ENCODE data around the gene ATAD1.
"Not testable (repeated sequence)": the region's sequence is repeated elsewhere in the genome, so short reads cannot be mapped to it uniquely, and the experiment has no call there.

Gene ATAD1

DNA sequence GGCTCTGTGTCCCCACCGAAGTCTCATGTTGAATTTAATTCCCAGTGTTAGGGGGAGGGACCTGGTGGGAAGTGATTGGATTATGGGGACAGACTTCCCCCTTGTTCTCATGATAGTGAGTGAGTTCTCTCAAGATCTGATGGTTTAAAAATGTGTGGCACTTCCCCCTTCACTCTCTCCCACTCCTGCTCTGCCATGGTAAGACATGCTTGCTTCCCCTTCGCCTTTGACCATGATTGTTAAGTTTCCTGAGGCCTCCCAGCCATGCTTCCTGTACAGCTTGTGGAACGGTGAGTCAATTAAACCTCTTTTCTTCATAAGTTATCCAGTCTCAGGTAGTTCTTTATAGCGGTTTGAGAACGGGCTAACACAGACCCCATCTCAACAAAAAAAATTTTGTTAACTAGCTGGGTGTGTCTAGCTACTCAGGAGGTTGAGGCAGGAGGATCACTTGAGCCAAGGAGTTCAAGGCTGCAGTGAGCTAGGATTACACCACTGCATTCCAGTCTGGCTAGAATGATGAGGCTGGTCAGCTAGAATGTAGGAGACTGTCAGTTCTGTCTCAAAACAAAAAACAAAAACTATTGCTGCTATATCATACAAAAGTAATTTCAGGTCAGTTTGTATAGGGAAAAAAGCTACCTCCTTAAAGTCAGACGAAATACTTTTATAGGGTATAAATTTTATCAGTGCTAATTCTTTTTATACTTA is 57.7 kb downstream of the ATAD1 start:
- no peak for DNase-seq (ENCODE audit: low read depth in 1 of 2, low spot score in 1 of 2)

DNA sequence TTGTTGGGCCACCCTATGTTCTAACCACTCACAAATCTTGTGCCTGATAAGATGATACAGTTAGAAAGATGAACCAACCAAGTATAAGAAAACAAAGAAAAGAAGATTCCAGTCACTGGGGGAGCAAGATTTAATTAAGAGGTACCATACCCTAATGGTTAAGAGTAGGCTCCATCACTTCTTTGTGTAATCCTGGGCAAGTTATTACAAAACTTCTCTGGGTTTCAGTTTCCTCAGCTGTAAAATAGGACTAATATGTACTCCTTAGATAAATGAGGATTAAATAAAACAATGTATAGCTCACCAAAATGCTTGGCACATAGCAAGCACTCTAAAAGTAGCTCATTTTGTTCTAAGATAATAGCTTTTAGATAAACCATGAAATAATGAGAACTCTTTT is 58.5 kb downstream of the ATAD1 start:
- no peak for DNase-seq (ENCODE audit: low read depth in 1 of 2, low spot score in 1 of 2)

DNA sequence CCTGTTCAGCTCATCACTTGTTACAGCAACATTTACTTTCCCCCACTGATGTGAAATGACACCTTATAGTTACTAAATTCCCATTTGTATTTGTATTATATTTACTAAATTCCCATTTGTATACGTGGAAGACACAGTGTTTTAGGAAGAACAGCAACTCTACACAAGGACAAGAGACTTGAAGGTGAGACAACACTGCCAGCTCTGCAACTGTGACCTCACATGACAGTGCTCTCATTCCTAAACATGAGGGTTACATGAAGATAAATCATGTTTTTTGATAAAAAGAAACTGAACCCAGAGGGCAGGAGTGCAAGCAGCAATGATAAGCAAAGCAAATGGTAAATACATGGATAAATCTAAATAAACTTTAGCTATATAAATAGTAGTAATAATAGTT is 60.3 kb downstream of the ATAD1 start:
- DNase-seq (ENCODE audit: low read depth in 1 of 2, low spot score in 1 of 2): no peak

DNA sequence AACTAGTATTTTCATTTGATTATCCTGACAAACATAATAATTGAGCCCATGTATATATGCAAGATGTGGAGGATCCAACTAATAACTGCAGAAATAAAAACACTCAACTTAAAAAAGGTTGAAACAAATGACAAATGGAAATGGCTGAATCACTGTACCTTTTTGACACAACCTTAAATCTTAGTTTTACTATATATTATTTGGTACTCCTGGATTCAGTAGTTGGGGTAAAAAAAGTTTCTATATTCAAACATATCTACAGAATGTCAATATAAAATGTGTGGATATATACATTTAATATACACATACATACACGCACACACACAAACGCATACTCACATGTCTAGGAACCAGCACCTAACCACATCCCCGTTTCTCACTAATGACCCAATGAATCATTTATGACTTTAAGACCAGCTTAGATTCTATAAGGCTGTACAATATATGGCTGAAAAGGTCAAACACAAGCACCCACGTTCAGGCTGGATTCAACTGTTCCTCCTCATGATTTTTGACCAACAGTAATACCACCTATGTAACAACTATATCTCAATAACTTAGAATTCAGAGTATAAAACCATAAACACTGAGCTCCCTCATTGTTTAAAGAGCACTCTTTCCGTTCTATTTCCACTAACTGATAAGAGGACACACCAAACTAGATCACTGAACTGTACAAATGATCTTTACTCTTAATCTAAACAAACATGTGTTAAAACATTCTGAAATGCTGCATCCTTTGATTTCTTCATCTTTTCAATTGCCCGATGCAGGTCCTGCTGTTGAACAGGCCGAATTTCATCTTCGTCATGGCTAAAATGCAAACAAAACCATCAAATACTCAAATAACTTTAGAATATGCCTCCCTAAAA is 63.8 kb downstream of the ATAD1 start:
- DNase-seq (ENCODE audit: low read depth in 1 of 2, low spot score in 1 of 2): no peak

DNA sequence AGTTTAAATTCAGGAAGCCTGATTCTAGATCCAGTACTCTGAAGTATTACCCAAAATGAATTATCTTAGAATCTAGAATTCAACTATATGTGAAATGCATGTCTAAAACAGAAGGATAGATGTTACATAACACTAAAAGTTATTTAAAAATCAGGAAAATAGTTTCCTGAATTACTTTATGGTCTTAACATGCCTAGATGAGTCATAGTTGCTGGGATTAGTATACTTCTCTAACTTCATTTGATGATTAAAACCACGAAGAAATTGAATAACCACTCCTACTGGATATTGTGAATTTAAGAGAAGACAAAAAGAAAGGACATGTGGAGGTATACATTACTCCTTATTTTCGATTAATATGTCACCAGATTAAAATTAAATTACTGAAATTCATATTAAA is 65.5 kb downstream of the ATAD1 start:
- DNase-seq (ENCODE audit: low read depth in 1 of 2, low spot score in 1 of 2): no peak

DNA sequence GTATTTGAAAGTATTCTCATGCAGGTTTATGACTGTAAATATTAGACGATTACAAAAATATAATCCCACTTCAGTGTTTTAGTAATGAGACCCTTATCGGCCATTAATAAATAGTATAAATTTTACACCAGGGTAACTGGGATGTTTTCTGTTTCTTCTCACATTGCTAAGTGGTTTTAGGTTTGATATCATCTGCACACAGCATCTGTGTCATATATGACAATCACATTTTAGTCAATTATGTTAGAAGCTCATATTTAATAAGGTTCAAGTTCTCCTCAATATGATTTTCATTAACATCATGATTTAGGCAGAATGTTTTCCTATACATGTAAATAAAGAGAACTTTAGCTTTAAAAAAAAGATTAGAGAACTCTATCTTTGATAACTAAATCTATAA is 66.8 kb downstream of the ATAD1 start:
- DNase-seq (ENCODE audit: low read depth in 1 of 2, low spot score in 1 of 2): no peak

DNA sequence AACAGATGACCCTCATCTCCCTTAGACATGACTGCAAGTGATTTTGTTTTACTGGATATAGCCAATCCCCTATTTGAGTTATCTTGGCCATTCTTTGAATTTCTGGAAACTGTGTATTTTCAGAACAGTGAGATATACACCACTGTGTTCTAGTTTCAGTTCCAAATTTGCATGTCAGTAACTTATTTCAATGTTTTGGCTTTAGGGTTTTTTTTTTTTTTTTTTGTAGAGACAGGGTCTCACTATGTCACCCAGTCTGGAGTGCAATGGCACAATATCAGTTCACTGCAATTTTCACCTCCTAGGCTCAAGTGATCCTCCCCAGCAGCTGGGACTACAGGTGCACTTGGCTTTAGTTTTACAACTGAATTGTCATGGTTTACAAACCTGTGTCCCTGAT is 67.2 kb downstream of the ATAD1 start:
- DNase-seq (ENCODE audit: low read depth in 1 of 2, low spot score in 1 of 2): no peak

DNA sequence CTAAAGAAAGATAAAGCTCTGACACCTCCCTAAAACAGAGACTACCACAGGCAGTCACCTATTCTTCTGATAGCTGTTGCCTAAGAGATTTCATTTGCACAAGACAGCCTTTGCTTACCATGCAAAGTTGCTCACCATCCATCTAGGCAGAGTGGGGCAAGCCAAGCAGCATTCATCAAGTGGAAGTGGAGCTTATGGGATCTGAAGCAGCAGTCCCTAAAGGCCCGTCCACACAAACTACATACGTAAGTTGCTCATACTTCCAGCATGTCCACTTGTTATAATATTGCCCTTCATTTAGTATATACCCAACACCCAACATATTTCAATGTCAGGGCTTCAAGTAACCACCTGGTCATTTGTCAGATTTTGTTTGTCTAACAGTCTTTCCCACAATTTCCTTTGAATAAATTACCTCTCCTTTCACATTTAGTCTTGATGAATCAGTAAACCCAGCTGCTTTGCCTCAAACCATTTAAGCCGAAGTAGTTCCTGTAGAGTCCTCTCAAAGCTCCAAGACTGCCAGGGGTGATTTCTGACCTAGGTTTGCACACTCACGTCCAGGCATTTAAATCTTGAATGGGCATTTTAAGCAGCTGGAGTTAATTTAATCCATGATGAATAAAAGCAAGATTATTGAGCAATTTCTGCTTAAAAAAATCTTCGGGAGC is 67.9 kb downstream of the ATAD1 start:
- DNase-seq (ENCODE audit: low read depth in 1 of 2, low spot score in 1 of 2): no peak

DNA sequence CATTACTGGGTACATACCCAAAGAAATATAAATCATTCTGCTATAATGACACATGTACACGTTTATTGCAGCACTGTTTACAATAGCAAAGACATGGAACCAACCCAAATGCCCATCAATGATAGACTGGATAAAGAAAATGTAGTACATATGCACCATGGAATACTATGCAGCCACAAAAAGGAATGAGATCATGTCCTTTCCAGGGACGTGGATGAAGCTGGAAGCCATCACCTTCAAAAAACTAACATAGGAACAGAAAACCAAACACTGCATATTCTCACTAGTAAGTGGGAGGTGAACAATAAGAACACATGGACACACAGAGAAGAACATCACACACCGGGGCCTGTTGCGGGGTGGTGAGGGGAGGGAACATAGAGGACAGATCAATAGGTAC is 69.8 kb downstream of the ATAD1 start:
- not testable (repeated sequence) for DNase-seq (ENCODE audit: low read depth in 1 of 2, low spot score in 1 of 2)

DNA sequence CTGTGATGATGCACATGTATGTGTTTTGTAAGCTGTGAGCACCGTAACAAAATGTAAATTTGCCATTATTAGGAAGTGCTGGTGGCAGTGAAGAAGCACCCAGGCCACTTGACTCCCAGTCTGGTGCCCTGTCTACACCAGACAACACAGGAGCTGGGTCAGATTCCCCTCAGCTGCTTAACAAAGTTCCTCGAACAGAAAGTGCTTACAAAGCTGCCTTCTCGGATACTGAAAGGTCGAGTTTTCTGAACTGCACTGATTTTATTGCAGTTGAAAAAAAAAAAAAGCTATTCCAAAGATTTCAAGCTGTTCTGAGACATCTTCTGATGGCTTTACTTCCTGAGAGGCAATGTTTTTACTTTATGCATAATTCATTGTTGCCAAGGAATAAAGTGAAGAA is 71.1 kb downstream of the ATAD1 start:
- DNase-seq (ENCODE audit: low read depth in 1 of 2, low spot score in 1 of 2): no peak

DNA sequence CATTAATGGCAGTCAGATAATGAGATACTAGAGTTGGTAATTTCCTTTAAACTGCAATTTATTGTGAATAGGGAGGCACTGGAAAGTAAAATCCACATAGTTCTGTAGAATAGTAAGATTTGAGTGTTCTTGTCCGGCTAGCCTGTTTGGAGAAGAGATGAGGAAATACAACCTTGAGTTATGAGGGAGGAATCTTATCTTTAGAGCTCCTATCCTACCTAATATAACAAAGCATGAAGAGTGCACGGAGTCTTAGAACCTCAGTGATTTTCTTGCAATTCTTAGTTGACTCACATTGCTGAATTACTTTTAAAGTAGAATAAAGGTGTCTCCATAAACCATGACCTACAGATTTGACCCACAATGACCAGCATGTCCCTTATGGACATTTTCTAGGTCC is 73.4 kb downstream of the ATAD1 start:
- no peak for DNase-seq (ENCODE audit: low read depth in 1 of 2, low spot score in 1 of 2)

DNA sequence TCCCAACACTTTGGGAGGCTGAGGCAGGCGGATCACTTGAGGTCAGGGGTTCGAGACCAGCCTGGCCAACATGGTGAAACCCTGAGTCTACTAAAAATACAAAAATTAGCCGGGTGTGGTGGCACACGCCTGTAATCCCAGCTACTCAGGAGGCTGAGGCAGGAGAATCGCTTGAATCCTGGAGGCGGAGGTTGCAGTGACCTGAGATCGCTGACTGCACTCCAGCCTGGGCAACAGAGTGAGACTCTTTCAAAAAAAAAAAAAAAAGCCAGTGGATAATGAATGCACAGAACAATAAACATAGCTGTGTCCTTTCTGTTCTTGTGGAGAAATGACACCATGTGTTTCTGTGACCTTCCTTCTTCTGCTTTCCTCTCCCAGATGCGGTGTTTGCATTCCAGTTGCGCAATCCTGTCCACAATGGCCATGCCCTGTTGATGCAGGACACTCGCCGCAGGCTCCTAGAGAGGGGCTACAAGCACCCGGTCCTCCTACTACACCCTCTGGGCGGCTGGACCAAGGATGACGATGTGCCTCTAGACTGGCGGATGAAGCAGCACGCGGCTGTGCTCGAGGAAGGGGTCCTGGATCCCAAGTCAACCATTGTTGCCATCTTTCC is 74.9 kb downstream of the ATAD1 start:
- not testable (repeated sequence) for DNase-seq (ENCODE audit: low read depth in 1 of 2, low spot score in 1 of 2)

DNA sequence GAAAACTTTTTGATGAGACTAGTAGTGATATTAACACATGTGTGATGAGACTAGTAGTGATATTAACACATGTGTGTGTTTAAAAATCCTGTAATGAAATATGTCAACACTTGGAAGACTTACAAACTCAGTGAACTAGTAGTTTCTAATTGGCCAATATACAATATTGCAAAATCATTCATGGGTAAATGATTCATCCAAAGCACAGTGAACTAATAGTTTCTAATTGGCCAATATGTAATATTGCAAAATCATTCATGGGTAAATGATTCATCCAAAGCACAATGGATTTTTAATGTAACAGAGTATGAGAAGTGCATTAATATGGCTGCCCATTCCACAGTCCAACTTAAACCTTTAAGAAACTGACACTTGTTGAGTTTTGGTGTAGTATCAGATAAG is 77.8 kb downstream of the ATAD1 start:
- no peak for DNase-seq (ENCODE audit: low read depth in 1 of 2, low spot score in 1 of 2)

DNA sequence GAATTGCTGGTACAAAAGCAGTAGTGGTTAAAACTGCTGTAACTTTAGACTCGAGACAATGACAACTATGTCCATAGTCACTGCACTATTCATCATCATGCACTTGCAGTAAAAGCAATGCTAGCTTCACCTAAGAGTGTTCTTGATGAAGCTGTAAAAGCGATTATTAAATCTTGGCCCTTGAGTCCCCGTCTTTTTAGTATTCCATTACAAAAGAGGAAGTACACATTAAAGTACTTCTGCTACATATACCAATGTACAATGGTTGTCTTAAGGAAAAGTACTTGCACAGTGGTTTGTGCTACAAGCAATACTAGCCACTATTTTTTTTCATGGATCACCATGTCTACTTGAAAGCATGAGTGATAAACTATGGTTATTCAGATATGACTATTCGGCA is 78.3 kb downstream of the ATAD1 start:
- DNase-seq (ENCODE audit: low read depth in 1 of 2, low spot score in 1 of 2): no peak

DNA sequence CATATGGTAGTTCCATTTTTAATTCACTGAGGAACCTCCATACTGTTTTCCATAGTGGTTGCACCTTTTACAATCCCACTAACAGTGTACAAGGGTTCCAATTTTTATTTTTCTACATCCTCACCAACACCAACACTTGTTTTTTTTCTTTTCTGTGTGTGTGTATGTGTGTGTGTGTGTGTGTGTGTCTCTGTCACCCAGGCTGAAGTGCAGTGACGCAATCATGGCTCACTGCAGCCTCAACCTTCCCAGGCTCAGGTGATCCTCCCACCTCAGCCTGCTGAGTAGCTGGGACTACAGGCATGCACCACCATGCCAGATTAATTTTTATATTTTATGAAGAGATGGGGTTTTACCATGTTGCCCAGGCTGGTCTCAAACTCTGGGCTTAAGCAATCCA is 79.8 kb downstream of the ATAD1 start:
- not testable (repeated sequence) for DNase-seq (ENCODE audit: low read depth in 1 of 2, low spot score in 1 of 2)

DNA sequence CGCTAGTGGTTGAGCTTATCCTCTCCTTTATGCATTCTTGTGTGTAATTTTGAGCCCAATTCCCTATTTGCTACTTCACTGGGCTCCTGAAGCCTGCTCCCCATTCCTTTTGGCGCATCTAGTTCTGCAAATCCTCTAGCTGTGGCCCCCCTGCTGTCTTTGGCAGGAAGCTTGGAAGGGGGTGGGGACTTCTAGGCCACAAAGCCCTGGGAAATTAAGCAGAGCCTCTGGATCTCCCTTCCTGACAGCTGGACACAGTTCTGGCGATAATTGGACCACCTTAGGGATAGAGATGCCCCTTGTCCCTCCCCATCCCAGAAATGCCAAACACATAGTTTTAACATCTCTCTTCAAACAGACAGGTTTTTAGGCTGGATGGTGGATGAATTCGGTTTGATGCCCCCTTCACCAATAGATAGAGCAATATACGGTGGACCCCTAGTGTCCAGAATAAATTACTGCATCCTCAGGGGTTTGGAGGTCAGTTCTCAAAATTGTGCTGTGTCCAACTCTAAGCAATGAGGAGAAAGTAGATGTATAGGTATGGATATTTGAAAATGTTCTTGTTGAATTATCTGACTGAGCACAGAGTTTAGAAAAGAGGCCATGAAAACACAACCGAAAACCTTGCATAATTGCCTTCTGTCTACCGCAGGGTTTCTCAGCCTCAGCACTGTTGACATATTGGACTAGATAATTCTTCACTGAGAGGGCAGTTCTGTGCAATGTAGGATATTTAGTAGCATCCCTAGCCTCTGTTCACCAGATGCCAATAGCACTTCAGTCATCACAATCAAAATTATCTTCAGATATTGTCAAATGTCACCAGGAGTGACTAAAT is 82.8 kb downstream of the ATAD1 start:
- no peak for DNase-seq (ENCODE audit: low read depth in 1 of 2, low spot score in 1 of 2)

DNA sequence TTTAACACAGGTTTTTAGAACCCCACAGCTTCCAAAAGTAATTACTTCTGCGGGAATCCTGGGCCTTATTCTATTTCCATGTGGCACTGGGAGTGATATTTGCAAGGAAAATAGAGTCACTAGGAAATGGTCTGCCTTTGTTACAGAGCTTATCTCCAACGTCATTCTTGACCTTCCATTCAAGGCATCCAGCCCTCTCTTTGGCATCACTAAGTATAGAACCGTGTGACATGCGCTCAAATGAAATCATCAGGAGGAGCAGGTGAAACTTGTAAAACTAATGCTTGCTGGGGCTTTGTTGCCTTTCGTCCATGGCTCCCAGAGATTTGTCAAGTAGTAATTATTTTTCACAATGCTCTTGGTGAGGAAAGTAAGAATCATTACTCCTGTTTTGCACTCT is 84.9 kb downstream of the ATAD1 start:
- DNase-seq (ENCODE audit: low read depth in 1 of 2, low spot score in 1 of 2): no peak

DNA sequence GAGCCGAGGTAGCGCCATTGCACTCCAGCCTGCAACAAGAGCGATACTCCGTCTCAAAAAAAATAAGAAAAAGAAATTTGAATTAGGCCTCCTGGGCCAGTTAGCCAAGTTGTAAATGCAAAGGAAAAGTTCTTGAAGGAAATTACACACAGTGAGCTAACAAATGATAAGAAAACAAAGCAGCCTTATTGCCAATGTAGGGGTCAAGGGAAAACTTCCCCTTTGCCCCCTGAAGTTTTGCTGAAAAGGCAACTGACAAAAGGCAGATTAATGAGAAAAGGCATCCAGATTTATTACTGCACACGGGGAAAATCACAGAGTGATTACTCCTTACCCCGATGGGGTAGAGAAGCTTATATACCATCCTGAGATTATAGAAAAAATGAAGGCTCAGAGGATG is 88.1 kb downstream of the ATAD1 start:
- DNase-seq (ENCODE audit: low read depth in 1 of 2, low spot score in 1 of 2): no peak

DNA sequence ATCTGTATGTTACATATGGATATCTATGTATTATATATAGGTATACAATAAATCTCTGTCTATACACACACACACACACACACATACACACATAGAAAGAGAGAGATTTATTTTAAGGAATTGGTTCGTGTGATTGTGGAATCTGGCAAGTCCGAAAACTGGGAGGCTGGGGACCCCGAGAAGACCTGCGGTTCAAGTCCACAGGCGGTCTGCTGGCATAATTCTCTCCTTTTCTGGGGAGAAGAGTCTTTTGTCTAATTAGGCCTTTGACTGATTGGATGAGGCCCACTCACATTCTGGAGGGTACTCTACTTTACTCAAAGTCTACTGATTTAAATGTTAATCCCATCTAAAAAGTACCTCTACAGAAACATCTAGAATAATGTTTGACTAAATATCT is 93.2 kb downstream of the ATAD1 start:
- no peak for DNase-seq (ENCODE audit: low read depth in 1 of 2, low spot score in 1 of 2)

DNA sequence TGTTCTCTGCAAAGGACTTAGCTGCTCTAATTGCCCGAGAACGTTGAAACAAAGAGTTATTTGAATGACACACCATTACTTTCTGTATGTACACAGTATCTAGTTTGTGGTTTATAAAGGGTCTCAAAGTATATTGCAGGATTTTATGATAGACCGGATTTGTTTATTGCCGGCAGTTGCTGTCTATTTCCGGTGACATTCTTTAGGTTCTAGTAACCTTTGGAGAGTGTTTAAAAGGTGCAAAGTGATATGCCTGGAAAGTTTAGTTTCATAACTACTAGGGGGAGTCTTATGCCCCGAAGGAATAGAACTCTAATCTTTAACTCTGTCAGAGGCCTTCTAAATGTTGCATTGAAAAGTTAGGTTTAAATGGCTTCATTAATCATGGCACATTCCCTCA is 94.5 kb downstream of the ATAD1 start:
- DNase-seq (ENCODE audit: low read depth in 1 of 2, low spot score in 1 of 2): no peak

DNA sequence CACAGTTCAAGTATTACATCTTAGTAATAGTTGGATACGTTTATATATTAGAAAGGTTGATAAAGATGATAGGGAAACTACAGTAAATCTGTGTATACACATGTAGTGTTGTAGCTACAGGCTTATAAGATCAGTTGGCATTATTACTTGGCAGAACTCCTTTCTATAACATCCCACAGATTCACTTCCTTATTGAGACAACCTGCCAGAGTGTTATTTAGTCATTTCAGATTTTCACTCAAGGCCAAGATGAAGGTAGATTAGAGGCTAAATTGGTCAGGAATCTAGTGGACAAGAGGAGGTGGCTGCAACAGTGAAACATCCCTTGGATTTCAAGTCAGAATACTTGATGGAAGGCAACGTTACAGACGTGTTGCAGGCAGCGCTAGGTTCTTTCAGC is 95.3 kb downstream of the ATAD1 start:
- no peak for DNase-seq (ENCODE audit: low read depth in 1 of 2, low spot score in 1 of 2)

Measured in activated T-helper 1 cell treated with anti-CD3 and anti-CD28 coated beads, Interleukin-2, amount 50 U/mL, for 16 hours (primary cell).